Hypothalamus (tissue), 51 donors: ENCODE data around the gene IFNAR1.
"Not testable (repeated sequence)": the region's sequence is repeated elsewhere in the genome, so short reads cannot be mapped to it uniquely, and the experiment has no call there.

Experiments used
- DNase-seq, 51 donors: peaks; one replicate each; lab custom pipeline; 2025; lab: John Stamatoyannopoulos, UW

Gene IFNAR1

GRCh38 chr21:33305344-33305671 is 19.5 kb upstream of the IFNAR1 start:
- no peak for DNase-seq

- no peak for DNase-seq
Observed at GRCh38 chr21:33305938-33306337, 18.8 kb upstream of the IFNAR1 start.

DNA sequence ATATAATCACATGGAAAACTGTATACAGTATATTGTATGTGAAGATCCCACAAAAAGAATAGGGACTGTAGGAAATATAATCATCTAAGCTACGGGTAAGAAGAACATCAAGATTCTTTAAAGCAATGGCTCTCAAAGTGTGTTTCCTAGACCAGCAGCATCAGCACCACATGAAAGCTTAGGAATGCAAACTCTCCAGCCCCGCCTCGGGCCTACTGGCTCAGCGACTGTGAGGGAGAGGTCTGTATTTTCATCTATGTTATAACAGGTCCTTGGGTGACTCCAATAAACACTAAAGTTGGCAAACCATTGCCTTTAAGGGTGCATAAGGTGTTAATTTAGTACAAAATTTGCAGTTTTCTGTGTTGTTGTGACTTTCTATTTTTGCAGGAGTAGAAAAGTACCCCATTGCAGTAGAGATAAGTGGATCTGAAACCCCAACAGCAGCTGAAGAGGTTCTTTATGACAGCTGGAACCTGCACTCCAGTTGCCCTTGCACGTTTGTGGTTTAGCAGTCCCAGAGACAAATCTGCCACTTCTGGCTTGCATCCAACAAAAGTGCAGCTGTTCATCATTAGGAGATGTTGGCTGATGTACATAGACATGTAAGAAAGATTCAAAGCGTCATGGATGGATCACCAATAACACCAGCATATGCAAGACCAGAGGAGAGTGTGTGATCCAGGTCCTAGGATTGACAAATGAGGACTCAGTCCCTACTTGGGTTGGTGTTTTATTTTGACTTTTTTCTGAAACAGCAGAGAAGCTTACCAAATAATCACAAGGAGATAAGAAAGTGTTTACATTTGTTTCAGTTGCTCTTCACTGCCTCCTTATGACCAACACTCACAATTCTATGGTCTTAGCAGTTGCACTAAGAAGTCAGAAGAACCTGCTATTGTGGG is 15.9 kb upstream of the IFNAR1 start:
- DNase-seq = no peak

GRCh38 chr21:33309778-33310177 is 15.0 kb upstream of the IFNAR1 start:
- no peak for DNase-seq

DNA sequence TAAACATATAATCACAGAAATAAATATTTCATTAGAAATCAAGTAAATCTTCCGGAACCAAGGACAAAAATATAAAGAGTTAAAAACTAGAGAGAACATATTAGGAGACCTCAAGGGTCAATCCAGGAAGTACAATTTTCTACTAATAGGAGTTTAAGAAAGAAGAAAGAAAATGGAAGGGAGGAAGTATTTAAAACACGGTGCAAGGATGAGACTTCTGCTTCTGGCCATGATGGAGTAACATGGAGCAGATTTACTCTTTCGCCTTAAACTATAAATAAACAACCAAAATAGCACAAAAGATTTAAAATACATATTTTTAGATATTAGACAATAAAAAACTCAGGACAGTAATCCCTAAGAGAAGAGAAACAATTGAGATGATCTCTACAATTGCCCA is 12.6 kb upstream of the IFNAR1 start:
- DNase-seq = no peak

GRCh38 chr21:33313183-33313582 is 11.6 kb upstream of the IFNAR1 start:
- DNase-seq = no peak

- no peak for DNase-seq
Observed at GRCh38 chr21:33313611-33314010, 11.2 kb upstream of the IFNAR1 start.

DNA sequence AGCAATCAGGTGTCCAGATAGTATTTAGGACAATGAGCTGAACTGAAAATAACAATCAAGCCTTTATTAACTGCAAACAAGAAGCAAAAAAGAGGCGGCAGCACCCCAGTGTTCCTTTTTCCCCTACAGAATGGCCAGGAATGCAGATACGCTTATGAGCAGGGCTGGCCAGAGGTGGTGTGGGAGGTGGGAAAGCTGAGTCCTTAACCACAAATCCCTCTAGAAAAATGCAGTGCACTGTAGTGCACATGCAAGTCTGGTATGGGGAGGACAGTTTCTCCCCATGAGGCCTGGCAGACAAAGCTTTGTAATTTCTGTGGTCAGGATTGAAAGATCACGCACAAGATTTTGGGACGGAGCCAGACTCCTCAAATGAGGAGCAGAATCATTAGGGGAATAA is 10.7 kb upstream of the IFNAR1 start:
- DNase-seq = no peak

GRCh38 chr21:33315946-33316710 is 8.6 kb upstream of the IFNAR1 start:
- DNase-seq = no peak

DNA sequence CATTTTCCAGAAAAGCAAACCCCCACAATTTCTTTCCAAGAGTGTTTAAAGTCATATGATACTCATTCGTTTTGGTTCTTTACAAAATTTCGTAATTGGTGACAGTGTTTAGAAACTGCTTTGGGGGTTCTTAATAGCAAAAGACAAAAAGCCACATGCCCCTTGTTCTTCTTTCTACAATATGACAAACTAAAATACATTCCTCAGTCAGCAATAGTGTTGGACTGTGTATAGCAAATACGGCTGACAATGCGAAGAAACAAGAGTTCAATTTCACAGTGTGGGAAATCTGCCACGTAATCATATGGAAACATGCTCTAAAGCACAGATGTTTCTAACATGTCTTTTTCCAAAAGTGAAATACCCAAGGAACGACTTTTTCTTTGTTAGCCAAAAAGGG is 7.6 kb upstream of the IFNAR1 start:
- no peak for DNase-seq

- DNase-seq = no peak
Observed at GRCh38 chr21:33317786-33318486, 6.8 kb upstream of the IFNAR1 start.

GRCh38 chr21:33321005-33321404 is 3.8 kb upstream of the IFNAR1 start:
- not testable (repeated sequence) for DNase-seq

DNA sequence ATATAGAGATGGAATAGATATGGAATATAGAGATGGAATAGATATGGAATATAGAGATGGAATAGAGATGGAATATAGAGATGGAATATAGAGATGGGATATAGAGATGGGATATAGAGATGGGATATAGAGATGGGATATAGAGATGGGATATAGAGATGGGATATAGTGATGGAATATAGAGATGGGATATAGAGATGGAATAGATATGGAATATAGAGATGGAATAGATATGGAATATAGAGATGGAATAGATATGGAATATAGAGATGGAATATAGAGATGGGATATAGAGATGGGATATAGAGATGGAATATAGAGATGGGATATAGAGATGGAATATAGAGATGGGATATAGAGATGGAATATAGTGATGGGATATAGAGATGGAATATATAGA is 1.2 kb upstream of the IFNAR1 start:
- not testable (repeated sequence) for DNase-seq

GRCh38 chr21:33325222-33326067 is 675 bp downstream of the IFNAR1 start:
- peak in 43 of 51 donors; percentile 24 to 79 (median 57) for DNase-seq

DNA sequence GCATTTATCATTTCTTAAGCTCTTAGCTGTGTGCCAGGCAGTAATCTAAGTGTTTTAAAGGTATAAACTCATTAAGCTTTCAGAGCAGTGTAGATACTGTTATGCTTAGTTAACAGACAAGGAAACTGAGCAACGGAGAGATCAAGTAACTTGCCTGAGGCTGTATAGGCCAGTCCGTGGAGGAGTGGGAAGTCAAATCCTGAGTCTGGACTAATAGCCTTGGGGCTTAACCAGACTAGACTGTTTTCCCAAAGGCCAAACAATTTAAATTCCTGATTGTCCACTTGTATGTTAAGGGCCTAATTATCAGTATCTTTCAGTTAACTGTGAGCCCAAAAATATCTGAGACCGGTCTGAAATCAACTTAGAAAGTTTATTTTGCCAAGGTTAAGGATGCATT is 2.6 kb downstream of the IFNAR1 start:
- no peak for DNase-seq

GRCh38 chr21:33327792-33328433 is 3.1 kb downstream of the IFNAR1 start:
- DNase-seq = no peak

DNA sequence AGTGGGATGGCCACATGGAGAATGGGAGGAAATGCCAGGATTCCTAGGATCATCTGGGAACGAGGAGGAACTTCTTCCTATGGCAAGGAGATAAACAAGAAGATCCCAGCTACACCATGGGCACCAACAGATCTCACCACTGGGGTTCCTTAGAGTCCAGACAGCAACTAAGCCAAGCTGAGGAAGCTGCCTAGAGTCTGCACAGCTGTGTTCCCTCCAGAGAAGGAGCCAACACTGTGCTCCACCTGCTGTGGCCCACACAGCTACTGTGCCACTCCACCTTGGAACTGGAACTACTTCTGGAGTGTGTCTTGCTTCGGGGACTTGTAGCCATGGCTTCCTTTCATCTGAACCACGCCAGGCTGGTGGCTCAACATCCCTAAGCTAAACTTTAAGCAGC is 6.0 kb downstream of the IFNAR1 start:
- no peak for DNase-seq

- no peak for DNase-seq
Observed at GRCh38 chr21:33332143-33332542, 7.4 kb downstream of the IFNAR1 start.

DNA sequence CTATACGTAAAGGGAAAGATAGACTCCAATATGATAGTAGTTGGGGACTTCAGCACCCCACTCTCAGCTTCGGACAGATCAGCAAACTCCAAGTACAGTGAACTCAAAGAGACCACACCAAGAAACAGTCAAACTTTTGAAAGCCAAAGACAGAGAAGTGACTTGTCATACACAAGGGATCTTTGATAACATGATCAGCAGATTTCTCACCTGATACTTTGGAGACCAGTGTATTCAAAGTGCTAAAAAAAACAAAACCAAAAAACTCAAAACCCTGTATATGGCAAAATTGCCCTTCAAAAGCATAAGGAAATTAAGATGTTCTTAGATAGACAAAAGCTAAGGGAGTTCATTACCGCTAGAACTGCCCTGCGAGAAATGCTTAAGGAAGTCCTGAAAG is 9.4 kb downstream of the IFNAR1 start:
- DNase-seq = no peak

- DNase-seq = no peak
Observed at GRCh38 chr21:33334824-33335223, 10.1 kb downstream of the IFNAR1 start.
